Measurements from ENCODE around the gene THAP11.
A peak's percentile ranks its signal among the peaks of the same experiment; 100 is the strongest.

THAP11 gene

DNA sequence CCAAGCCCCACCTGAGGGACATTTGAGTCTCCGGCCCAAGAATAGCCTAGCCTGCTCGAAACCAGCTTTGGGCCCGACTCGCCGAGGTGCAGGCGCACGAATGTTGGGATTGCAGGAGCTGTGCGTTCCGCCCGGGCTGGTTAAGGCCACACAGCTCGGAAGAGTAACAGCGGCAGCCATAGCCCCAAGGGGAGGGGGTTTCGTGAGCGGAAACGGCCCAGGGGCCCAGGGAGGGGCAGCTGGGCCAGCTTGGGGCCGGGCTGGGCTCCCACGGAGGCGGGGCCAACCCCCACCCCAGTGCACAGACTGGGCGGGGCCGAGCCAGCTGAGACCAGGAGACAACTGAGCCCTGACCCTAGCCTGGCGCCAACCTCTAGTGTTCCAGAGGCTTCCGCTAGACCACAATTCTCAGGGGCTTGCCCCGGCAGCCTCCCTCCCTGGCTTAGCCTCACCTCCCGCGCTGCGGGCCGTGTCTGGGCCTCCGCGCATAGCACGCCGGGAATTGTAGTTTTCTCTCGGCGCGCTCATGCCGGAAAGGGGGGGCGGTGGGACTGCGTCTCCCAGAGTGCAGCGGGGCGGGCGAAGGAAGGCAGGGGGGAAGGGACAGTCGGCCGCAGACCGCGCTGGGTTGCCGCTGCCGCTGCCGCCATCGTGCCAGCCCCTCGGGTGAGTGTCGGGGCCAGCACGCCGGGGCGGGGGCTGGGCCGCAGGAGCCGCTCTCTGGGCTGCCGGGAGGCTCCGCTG, 4.4 kb downstream of the THAP11 start, which contains the start of gene NUTF2:
Gene NUTF2, plus strand, starts transcription at position 614 of the 744 bp plus-strand sequence. CDS start 18,198 bp downstream, outside the sequence.
- peaks cover 43 to 44% of the 10 kb centered on the region in 2 donors for H3K4me1 ChIP-seq (ENCODE audit: control insufficient read depth in 2 of 2, insufficient read depth in 2 of 2, low read length in 2 of 2)
- H3K36me3 ChIP-seq (ENCODE audit: control insufficient read depth in 2 of 2, insufficient read depth in 2 of 2, low read length in 2 of 2): no peaks in the 10 kb centered on the region
- peak within 1 kb of the TSS; percentile 79 for H3K9ac ChIP-seq (ENCODE audit: low read depth in 1 of 2, low read length in 2 of 2)
- peak within 1 kb of the TSS; percentile 79 to 83 for H3K4me3 ChIP-seq (ENCODE audit: low read length in 2 of 2)
- H3K9me3 ChIP-seq (ENCODE audit: control insufficient read depth in 2 of 2, low read length in 2 of 2): no peaks in the 10 kb centered on the region
- H3K27ac ChIP-seq (ENCODE audit: low read depth in 2 of 2, low read length in 2 of 2): peak within 1 kb of the TSS; percentile 92 to 93
- H3K27me3 ChIP-seq (ENCODE audit: control insufficient read depth in 2 of 2, insufficient read depth in 2 of 2, low read length in 2 of 2): no peaks in the 10 kb centered on the region

DNA sequence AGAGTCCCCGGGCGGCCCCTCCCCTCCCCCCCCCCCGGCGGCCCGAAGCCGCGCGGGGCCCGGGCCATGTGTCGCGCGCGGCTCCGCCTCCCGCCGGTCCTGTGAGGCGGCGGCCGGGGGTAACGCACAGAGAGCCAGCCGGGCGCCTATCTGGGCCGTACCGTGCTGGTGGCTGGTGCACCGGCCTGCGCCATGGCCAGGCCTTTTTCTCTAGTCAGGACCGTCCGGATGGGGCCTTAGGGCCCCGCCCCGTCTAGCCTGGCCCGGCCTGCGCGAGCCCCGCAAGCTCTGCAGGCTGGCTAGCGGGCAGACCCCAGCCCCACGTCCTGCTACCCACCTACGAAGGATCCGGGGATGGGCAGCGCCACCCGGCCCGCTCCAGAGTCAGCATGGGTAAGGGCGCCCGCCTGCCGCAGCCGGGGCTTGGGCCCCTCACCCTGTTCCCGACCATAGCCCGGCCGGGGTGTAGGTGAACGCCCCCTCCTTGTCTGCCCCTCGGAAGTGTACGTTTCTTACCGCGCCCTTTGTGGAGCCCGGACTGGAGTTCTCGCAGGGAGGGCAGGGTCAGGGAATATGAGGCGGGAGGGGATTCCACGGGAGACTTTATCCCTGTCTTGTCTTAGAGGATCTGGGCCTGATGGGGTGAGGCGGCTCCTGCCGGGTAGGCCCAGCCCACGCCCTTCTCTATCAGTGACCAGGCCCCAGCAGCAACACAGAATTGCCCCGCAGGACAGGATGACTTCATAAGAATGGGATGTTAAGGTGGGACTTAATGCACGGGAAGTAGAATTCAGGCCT, 5.1 kb downstream of the THAP11 start, which contains the start of gene CENPT:
Gene CENPT, minus strand, starts transcription at position 630 of the 798 bp plus-strand sequence. CDS start 13,834 bp downstream, outside the sequence.
- H3K4me1 ChIP-seq (ENCODE audit: control insufficient read depth in 2 of 2, insufficient read depth in 2 of 2, low read length in 2 of 2): peaks cover 41 to 42% of the 10 kb centered on the region in 2 donors

DNA sequence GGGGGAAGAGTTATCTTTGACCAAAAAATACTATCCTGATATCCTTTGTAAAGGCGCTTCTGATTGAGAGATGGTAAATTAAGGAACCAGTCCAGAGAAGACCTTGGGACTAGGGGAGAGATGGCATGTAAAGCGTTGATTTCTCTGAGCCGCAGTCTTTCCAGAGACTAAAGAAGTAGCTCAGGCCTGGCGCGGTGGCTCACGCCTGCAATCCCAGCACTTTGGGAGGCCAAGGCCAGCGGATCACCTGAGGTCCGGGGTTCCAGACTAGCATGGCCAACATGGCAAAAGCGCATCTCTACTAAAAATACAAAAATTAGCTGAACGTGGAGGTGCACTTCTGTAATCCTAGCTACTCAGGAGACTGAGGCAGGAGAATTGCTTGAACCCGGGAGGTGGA, 6.0 kb downstream of the THAP11 start:
- Histone ChIP-seq H3K36me3 (ENCODE audit: control insufficient read depth in 2 of 2, insufficient read depth in 2 of 2, low read length in 2 of 2) (no peaks in the 10 kb centered on the region), H3K4me3 (ENCODE audit: low read length in 2 of 2) (peak overlapping the region; percentile 79 to 83), H3K9ac (ENCODE audit: low read depth in 1 of 2, low read length in 2 of 2) (peak overlapping the region; percentile 75 to 79), H3K27ac (ENCODE audit: low read depth in 2 of 2, low read length in 2 of 2) (peak overlapping the region; percentile 92 to 93), H3K4me1 (ENCODE audit: control insufficient read depth in 2 of 2, insufficient read depth in 2 of 2, low read length in 2 of 2) (peaks cover 37 to 39% of the 10 kb centered on the region in 2 donors), H3K27me3 (ENCODE audit: control insufficient read depth in 2 of 2, insufficient read depth in 2 of 2, low read length in 2 of 2) (no peaks in the 10 kb centered on the region), H3K9me3 (ENCODE audit: control insufficient read depth in 2 of 2, low read length in 2 of 2) (no peaks in the 10 kb centered on the region)

More for the DNA sequence above, 5.1 kb downstream of the THAP11 start, which contains the start of gene CENPT:
- no peaks in the 10 kb centered on the region for H3K36me3 ChIP-seq (ENCODE audit: control insufficient read depth in 2 of 2, insufficient read depth in 2 of 2, low read length in 2 of 2)
- H3K9ac ChIP-seq (ENCODE audit: low read depth in 1 of 2, low read length in 2 of 2): peak within 1 kb of the TSS; percentile 79
- H3K27ac ChIP-seq (ENCODE audit: low read depth in 2 of 2, low read length in 2 of 2): peak within 1 kb of the TSS; percentile 92 to 93
- peak within 1 kb of the TSS; percentile 79 to 83 for H3K4me3 ChIP-seq (ENCODE audit: low read length in 2 of 2)
- H3K9me3 ChIP-seq (ENCODE audit: control insufficient read depth in 2 of 2, low read length in 2 of 2): no peaks in the 10 kb centered on the region
- H3K27me3 ChIP-seq (ENCODE audit: control insufficient read depth in 2 of 2, insufficient read depth in 2 of 2, low read length in 2 of 2): no peaks in the 10 kb centered on the region

DNA sequence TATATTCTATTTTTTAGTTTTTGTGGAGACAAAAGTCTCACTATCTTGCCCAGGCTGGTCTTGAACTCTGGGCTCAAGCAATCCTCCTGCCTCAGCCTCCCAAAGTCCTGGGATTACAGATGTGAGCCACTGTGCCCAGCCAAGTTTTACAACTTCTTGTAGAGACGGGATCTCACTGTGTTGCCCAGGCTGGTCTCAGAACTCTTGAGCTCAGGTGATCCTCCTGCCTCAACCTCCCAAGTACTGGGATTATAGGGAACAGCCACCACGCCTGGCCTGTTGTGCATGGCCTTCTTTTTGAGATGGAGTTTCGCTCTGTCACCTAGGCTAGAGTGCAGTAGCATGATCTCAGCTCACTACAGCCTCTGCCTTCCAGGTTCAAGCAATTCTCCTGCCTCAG, 11.6 kb downstream of the THAP11 start:
- Histone ChIP-seq H3K9me3 (ENCODE audit: control insufficient read depth in 2 of 2, low read length in 2 of 2) (no peaks in the 10 kb centered on the region), H3K27me3 (ENCODE audit: control insufficient read depth in 2 of 2, insufficient read depth in 2 of 2, low read length in 2 of 2) (no peaks in the 10 kb centered on the region), H3K9ac (ENCODE audit: low read depth in 1 of 2, low read length in 2 of 2) (no peak overlapping the region), H3K36me3 (ENCODE audit: control insufficient read depth in 2 of 2, insufficient read depth in 2 of 2, low read length in 2 of 2) (no peaks in the 10 kb centered on the region), H3K4me1 (ENCODE audit: control insufficient read depth in 2 of 2, insufficient read depth in 2 of 2, low read length in 2 of 2) (peaks cover 18 to 19% of the 10 kb centered on the region in 2 donors), H3K27ac (ENCODE audit: low read depth in 2 of 2, low read length in 2 of 2) (no peak overlapping the region), H3K4me3 (ENCODE audit: low read length in 2 of 2) (no peak overlapping the region)

DNA sequence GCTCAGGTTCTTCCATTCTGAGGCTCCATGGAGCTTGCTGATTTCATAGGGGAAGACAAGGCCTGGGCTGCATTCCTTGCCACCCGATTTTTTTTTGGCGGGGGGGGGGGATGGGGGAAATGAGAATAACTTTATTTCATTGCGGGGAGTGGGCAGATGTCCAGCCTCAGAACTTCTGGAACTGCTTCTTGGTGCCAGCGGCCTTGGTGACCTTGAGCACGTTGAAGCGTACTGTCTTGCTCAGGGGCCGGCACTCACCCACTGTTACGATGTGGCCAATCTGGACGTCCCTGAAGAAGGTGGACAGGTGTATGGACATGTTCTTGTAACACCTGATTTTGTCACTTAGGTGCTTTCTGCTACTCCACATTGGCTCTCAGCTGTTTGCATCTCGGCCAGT, 13.7 kb downstream of the THAP11 start:
- no peak overlapping the region for H3K9ac ChIP-seq (ENCODE audit: low read depth in 1 of 2, low read length in 2 of 2)
- peaks cover 19 to 23% of the 10 kb centered on the region in 2 donors for H3K4me1 ChIP-seq (ENCODE audit: control insufficient read depth in 2 of 2, insufficient read depth in 2 of 2, low read length in 2 of 2)

DNA sequence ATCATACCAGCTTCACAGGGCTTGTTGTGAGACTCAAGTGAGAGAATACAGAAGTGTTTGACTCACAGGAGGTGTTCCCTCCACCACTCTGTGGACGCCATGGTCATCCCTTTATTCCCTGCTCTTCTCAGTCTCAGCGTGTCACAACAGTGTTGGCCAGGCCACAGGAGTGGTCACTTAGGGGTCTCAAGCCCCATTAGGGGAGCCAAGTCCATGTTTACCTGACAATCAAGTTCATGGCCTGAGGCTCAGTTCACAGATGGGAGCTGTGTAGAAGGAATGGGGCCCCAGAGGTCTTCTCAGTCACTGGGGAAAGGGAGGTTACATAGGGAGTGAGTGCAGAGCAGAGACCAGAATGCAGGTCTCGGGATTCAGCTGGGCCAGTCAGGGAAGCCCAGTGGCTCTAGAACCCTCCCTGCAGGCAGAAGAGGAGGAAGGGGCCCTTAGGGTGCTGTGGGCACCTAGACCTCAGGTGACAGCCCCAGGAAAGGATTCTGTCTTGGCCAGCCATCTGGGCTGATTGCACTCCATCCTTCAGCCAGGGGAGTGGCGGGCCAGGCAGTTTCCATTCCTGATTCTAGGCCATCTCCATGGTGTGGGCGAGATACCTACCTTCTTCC, 14.9 kb downstream of the THAP11 start:
- no peaks in the 10 kb centered on the region for H3K27me3 ChIP-seq (ENCODE audit: control insufficient read depth in 2 of 2, insufficient read depth in 2 of 2, low read length in 2 of 2)
- H3K9ac ChIP-seq (ENCODE audit: low read depth in 1 of 2, low read length in 2 of 2): no peak overlapping the region
- no peaks in the 10 kb centered on the region for H3K9me3 ChIP-seq (ENCODE audit: control insufficient read depth in 2 of 2, low read length in 2 of 2)
- peaks cover 21 to 31% of the 10 kb centered on the region in 2 donors for H3K4me1 ChIP-seq (ENCODE audit: control insufficient read depth in 2 of 2, insufficient read depth in 2 of 2, low read length in 2 of 2)
- peaks cover 0 to 6% of the 10 kb centered on the region in 2 donors for H3K36me3 ChIP-seq (ENCODE audit: control insufficient read depth in 2 of 2, insufficient read depth in 2 of 2, low read length in 2 of 2)
- peak overlapping the region; percentile 38 to 76 for H3K27ac ChIP-seq (ENCODE audit: low read depth in 2 of 2, low read length in 2 of 2)
- no peak overlapping the region for H3K4me3 ChIP-seq (ENCODE audit: low read length in 2 of 2)

More for the DNA sequence above, 13.7 kb downstream of the THAP11 start:
- H3K4me3 ChIP-seq (ENCODE audit: low read length in 2 of 2): no peak overlapping the region
- H3K27me3 ChIP-seq (ENCODE audit: control insufficient read depth in 2 of 2, insufficient read depth in 2 of 2, low read length in 2 of 2): no peaks in the 10 kb centered on the region
- no peak overlapping the region for H3K27ac ChIP-seq (ENCODE audit: low read depth in 2 of 2, low read length in 2 of 2)
- H3K36me3 ChIP-seq (ENCODE audit: control insufficient read depth in 2 of 2, insufficient read depth in 2 of 2, low read length in 2 of 2): peaks cover 0 to 6% of the 10 kb centered on the region in 2 donors
- no peaks in the 10 kb centered on the region for H3K9me3 ChIP-seq (ENCODE audit: control insufficient read depth in 2 of 2, low read length in 2 of 2)

DNA sequence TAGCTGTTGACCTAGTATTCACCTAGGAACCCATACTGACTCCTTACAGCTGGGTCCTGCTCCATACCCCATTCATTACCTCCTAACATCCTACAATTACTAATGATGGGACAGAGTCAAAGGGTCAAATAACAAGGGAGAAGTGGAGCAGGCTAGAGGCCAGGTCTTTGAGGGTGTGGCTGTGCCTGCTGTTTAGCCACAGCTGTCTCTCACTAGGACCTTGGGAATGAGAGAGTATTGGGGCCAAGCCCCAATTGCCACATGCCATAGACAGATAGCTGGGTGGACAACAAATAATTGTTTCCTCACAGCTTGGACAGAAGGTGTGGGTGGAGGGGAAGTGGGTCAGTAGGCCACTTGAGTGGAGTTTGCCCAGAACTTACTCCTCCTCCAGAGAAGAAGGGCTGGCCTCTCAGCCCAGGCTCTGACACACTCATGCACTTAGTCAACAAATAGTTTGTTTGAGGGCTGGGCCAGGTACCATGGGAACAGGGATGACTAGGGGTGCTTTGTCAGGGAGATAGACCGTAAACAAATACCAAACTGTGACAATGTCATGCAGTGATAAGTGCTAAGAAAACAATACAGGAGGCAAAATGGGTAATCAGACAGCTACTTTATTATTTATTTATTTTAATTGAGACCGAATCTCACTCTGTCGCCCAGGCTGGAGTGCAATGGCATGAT, 15.6 kb downstream of the THAP11 start:
- no peaks in the 10 kb centered on the region for H3K9me3 ChIP-seq (ENCODE audit: control insufficient read depth in 2 of 2, low read length in 2 of 2)
- H3K27me3 ChIP-seq (ENCODE audit: control insufficient read depth in 2 of 2, insufficient read depth in 2 of 2, low read length in 2 of 2): no peaks in the 10 kb centered on the region
- peak overlapping the region; percentile 76 for H3K27ac ChIP-seq (ENCODE audit: low read depth in 2 of 2, low read length in 2 of 2)
- no peak overlapping the region for H3K4me3 ChIP-seq (ENCODE audit: low read length in 2 of 2)
- peaks cover 21 to 33% of the 10 kb centered on the region in 2 donors for H3K4me1 ChIP-seq (ENCODE audit: control insufficient read depth in 2 of 2, insufficient read depth in 2 of 2, low read length in 2 of 2)
- H3K9ac ChIP-seq (ENCODE audit: low read depth in 1 of 2, low read length in 2 of 2): peak overlapping the region in 1 of 2 donors; percentile 23
- peaks cover 0 to 6% of the 10 kb centered on the region in 2 donors for H3K36me3 ChIP-seq (ENCODE audit: control insufficient read depth in 2 of 2, insufficient read depth in 2 of 2, low read length in 2 of 2)

DNA sequence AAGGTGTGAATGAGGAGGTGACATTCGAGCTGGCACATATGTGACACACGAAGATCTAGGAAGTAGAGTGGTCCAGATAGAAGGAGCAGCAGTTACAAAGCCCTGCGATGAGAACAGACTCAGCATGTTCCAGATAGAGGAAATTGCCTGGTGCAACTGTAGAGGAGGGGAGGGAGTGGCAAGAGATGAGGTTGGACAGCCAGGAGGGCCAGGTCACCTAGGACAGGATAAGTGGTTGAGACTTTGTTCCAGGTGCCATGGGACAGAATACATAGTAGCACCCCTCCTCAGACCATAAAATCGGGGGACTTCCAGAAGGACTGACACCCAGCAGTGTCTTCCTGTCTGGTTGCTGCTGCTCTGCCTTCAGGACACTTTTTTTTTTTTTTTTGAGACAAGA, 16.4 kb downstream of the THAP11 start:
- H3K27me3 ChIP-seq (ENCODE audit: control insufficient read depth in 2 of 2, insufficient read depth in 2 of 2, low read length in 2 of 2): no peaks in the 10 kb centered on the region
- peak overlapping the region in 1 of 2 donors; percentile 23 for H3K9ac ChIP-seq (ENCODE audit: low read depth in 1 of 2, low read length in 2 of 2)
- H3K9me3 ChIP-seq (ENCODE audit: control insufficient read depth in 2 of 2, low read length in 2 of 2): no peaks in the 10 kb centered on the region
- H3K4me3 ChIP-seq (ENCODE audit: low read length in 2 of 2): no peak overlapping the region
- peaks cover 21 to 33% of the 10 kb centered on the region in 2 donors for H3K4me1 ChIP-seq (ENCODE audit: control insufficient read depth in 2 of 2, insufficient read depth in 2 of 2, low read length in 2 of 2)
- peaks cover 0 to 6% of the 10 kb centered on the region in 2 donors for H3K36me3 ChIP-seq (ENCODE audit: control insufficient read depth in 2 of 2, insufficient read depth in 2 of 2, low read length in 2 of 2)
- H3K27ac ChIP-seq (ENCODE audit: low read depth in 2 of 2, low read length in 2 of 2): peak overlapping the region; percentile 73 to 76

DNA sequence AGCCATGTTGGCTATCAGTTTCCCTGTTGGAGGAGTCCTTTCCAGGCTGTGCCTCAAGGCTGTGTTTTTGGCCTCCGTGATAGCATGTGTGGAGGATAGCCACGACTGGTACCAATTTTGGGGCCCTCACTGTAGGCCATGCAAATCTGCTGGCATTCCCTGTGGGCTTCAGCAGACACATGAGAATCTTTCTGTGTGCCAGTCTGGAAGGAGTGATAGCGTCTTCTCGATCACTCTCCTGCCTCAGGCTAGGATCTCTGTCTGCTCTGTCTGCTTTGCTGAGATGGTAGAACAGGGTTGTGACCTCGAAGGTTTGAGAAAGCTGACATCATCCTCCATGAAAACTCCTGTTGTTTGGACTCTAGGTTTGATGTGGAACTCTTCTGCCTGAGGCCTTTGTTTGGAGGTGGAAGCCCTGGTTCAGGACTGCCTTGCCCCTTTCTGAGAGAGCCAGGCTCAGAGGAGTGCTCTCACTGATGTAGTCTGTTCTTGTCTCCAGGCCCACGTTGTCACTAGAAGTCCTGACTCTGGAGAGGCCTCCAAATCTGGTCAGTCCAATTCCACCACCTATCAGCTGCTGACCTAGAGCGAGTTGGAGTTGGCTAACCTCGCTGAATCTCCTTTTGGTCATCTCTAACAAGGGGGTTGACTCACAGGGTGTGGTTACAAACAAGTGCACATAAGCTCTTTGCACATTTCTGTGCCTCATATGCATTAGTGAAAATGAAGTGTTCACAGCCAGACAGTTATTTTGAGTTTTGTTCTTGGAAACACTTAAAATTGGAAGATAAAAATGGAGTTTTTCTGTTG, 18.7 kb downstream of the THAP11 start:
- Histone ChIP-seq H3K27ac (ENCODE audit: low read depth in 2 of 2, low read length in 2 of 2) (peak overlapping the region in 1 of 2 donors; percentile 29), H3K27me3 (ENCODE audit: control insufficient read depth in 2 of 2, insufficient read depth in 2 of 2, low read length in 2 of 2) (no peaks in the 10 kb centered on the region), H3K9me3 (ENCODE audit: control insufficient read depth in 2 of 2, low read length in 2 of 2) (no peaks in the 10 kb centered on the region), H3K36me3 (ENCODE audit: control insufficient read depth in 2 of 2, insufficient read depth in 2 of 2, low read length in 2 of 2) (peaks cover 6 to 12% of the 10 kb centered on the region in 2 donors), H3K4me1 (ENCODE audit: control insufficient read depth in 2 of 2, insufficient read depth in 2 of 2, low read length in 2 of 2) (peaks cover 21 to 33% of the 10 kb centered on the region in 2 donors), H3K4me3 (ENCODE audit: low read length in 2 of 2) (no peak overlapping the region), H3K9ac (ENCODE audit: low read depth in 1 of 2, low read length in 2 of 2) (no peak overlapping the region)

Measured in mucosa of rectum (tissue), 2 donors.